HG02973 (cell line): Measurements from ENCODE around the gene ARHGAP18.
"Not testable (repeated sequence)": the region's sequence is repeated elsewhere in the genome, so short reads cannot be mapped to it uniquely, and the experiment has no call there.

ENCODE experiments used
- ATAC-seq: cut with Tn5 transposase; IDR thresholded peaks from one replicate; pipeline ENCODE4 v1.9.1; 2021; ENCODE audit warnings: moderate library complexity; ENCODE audit not compliant: unreplicated experiment

Gene ARHGAP18

GRCh38 chr6:129592516-129593232 lies 117.3 kb downstream of the ARHGAP18 start:
- ATAC-seq, result no peak

- no peak for ATAC-seq
These were observed 119.5 kb downstream of the ARHGAP18 start for GRCh38 chr6:129590408-129591022.

- ATAC-seq, result no peak
These were observed 123.2 kb downstream of the ARHGAP18 start for GRCh38 chr6:129586815-129587214.

DNA sequence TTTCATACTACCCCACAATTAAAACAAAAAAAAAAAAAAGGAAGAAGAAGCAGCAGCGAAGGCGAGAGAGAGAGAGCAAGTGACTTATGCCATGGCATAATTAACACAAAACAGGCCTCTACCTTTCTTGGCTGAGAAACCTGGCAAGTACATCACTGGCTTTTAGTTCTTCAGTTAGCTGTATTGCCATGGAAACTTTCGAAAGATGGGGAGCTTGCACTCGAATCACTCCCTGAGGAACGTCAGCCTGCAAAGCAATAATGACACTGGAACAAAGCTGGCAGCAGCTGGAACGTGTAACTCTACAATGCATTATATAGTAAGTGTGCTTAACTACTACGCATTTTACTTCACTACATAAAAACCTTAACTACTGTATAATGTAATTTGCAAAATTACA lies 126.1 kb downstream of the ARHGAP18 start:
- ATAC-seq, result no peak

DNA sequence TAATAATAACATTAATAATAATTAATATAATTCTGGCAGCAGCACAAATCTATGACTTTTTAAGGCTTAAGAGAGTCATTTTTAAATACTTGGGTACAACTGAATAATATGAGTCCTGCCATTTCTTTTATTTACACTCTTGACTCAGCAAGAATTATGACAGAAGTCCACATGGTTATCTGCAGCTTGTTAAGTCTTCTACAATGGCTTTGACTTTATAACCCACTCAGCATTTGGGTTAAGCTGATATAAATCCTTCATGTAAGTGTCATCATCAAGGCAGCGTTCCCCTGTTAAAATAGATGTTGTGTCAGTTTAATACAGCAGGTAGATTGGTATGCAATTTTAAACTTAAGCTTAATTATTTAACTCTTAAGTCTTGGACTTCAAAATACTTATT lies 131.7 kb downstream of the ARHGAP18 start:
- no peak for ATAC-seq

- ATAC-seq, result no peak
These were observed 132.3 kb downstream of the ARHGAP18 start for GRCh38 chr6:129577691-129578090.

- ATAC-seq, result no peak
These were observed 133.5 kb downstream of the ARHGAP18 start for GRCh38 chr6:129576456-129576855.

GRCh38 chr6:129575378-129576118 lies 134.4 kb downstream of the ARHGAP18 start:
- ATAC-seq, result no peak

DNA sequence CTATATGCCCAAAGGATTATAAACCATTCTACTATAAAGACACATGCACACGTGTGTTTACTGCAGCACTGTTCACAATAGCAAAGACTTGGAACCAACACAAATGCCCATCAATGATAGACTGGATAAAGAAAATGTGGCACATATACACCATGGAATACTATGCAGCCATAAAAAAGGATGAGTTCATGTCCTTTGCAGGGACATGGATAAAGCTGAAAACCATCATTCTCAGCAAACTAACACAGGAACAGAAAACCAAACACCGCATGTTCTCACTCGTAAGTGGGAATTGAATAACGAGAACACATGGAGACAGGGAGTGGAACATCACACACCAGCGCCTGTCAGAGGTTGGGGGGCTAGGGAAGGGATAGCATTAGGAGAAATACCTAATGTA lies 135.4 kb downstream of the ARHGAP18 start:
- not testable (repeated sequence) for ATAC-seq

- ATAC-seq, result not testable (repeated sequence)
These were observed 139.0 kb downstream of the ARHGAP18 start for GRCh38 chr6:129570929-129571328.

DNA sequence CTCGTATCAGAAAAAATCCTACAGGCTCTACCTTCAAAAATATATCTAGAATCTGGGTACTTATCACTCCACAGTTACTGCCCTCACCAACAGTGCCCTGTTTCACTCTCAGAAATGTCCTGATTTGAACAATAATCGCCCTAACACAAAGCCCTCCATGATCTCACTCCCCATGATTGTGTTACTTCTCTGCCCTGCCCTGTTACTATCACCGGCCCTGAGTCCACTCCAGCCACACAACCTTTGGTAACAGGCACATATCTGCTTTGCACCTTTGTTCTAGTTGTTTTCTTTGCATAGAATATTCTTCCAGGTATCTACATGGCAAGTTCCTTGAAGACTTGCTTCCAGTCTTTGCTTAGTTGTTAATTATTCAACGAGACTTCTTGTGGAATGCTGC lies 142.0 kb downstream of the ARHGAP18 start:
- ATAC-seq, result no peak

DNA sequence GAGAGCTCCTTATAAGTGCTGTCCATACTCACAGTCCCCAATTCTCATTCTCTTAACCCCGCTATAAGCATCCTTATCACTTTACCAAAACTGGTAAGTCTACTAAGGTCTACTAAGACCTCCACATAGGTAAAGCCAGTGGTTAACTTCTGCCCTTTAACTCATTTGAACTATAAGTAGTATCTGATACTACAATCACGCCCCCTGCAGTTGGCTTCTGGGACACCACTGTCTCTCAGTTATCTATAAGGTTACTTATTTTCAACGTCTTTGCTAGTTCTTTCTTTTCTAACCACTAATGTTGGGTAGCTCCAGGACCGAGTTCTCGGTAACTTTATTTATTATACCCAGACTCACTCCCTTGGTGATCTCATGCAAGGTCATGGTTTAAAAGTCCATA lies 142.6 kb downstream of the ARHGAP18 start:
- ATAC-seq, result no peak

- ATAC-seq, result no peak
These were observed 144.2 kb downstream of the ARHGAP18 start for GRCh38 chr6:129565811-129566210.

GRCh38 chr6:129565366-129565765 lies 144.6 kb downstream of the ARHGAP18 start:
- ATAC-seq, result no peak

DNA sequence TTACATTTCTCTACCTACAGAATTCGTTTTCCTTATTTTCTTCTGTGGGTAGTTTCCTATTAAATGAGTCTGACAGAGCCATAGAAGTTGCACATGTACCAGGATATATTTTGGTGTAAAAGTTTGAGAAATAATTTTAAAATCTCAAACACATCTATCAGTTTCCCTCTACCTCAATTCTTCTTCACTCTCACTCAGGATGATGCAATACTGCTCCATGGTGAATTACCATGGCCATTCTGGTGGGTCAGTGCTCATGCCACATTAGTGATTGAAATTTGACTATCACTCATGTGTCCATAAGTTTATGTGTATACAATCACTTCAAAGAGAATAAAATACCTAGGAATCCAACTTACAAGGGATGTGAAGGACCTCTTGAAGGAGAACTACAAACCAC lies 151.7 kb downstream of the ARHGAP18 start:
- ATAC-seq, result no peak

GRCh38 chr6:129555206-129555832 lies 154.7 kb downstream of the ARHGAP18 start:
- no peak for ATAC-seq

GRCh38 chr6:129552413-129552812 lies 157.6 kb downstream of the ARHGAP18 start:
- no peak for ATAC-seq

GRCh38 chr6:129551486-129551885 lies 158.5 kb downstream of the ARHGAP18 start:
- no peak for ATAC-seq

DNA sequence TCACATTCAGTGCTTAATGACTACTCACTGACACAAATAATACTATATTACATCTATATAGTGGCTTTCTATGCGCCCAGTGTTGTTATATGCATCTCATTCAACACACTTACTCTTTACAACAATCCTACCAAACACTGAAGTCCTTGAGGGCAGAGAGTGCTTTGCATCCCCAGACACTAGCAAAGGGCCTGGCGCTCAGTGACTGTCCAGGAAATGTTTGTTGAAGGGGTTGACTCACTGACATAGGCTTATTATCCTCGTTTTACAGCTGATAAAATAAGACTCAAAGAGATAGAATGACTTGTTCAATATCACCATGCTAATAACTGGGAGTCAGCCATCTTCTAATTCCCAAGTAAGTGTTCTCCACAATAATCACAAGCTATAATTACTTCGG lies 163.3 kb downstream of the ARHGAP18 start:
- ATAC-seq, result no peak

DNA sequence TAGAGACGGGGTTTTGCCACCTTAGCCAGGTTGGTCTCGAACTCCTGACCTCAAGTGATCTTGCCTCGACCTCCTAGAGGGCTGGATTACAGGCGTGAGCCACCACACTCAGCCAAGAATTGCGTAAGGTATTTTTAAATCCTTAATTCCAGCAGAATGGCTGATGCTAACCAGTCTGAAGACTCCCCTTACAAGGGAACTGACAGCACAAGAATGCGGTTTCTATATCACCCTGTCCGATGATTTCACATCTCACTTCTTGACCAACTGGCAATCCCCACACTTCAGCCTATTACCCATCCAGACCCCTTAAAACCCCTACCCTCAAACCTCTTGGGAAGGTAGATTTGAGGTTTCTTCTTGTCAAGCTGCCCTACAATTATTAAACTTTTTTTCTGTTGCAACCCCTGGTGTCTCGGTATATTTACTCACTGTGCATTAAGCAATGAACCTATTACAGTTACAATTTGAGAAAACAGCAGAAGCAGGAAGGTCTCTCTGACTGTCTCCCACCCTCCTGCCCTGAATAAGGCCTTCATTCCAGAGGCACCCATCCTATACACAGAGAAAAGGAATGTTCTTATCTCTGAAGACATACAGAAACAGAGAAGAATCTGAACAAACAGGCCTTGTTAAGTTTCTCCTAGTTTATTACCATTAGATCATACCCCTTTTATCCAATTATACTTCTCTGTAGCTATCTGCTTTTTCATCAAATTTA lies 164.9 kb downstream of the ARHGAP18 start:
- ATAC-seq, result no peak

DNA sequence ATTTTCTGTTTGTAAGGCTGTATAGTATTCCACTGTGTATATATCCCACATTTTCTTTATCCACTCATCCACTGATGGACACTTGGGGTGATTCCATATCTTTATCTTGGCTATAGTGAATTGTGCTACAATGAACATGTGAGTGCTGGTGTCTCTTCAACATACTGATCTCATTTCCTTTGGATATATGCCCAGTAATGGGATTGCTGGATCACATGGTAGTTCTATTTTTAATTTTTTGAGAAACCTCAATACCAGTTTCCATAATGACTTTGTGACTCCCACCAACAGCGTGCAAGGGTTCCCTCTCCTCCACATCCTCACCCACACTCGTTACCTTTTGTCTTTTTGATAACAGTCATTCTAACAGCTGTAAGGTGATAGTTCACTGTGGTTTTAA lies 166.0 kb downstream of the ARHGAP18 start:
- no peak for ATAC-seq
